Stimulated activated naive CD8-positive, alpha-beta T cell treated with anti-CD3 and anti-CD28 coated beads, Interleukin-15, Interleukin-2, amounts not matched to agents 100 ng/mL and 50 ng/mL, for 24 hours (primary cell): ENCODE results near the gene MEX3A.

ENCODE experiments used
- H3K27ac Mint-ChIP-seq: one replicate; pipeline ENCODE4 v1.8.0; 2021; ENCODE audit warnings: mild to moderate bottlenecking, mixed read lengths
- H3K27me3 Mint-ChIP-seq: one replicate; pipeline ENCODE4 v1.8.0; 2021; ENCODE audit warnings: mixed read lengths
- H3K36me3 Mint-ChIP-seq: one replicate; pipeline ENCODE4 v1.8.0; 2021; ENCODE audit warnings: low read depth, mixed read lengths
- H3K4me1 Mint-ChIP-seq: one replicate; pipeline ENCODE4 v1.8.0; 2021; ENCODE audit warnings: low read depth, mixed read lengths
- H3K4me3 Mint-ChIP-seq: one replicate; pipeline ENCODE4 v1.8.0; 2021; ENCODE audit warnings: mild to moderate bottlenecking, mixed read lengths
- H3K9me3 Mint-ChIP-seq: one replicate; pipeline ENCODE4 v1.8.0; 2021; ENCODE audit warnings: mixed read lengths

MEX3A gene

DNA sequence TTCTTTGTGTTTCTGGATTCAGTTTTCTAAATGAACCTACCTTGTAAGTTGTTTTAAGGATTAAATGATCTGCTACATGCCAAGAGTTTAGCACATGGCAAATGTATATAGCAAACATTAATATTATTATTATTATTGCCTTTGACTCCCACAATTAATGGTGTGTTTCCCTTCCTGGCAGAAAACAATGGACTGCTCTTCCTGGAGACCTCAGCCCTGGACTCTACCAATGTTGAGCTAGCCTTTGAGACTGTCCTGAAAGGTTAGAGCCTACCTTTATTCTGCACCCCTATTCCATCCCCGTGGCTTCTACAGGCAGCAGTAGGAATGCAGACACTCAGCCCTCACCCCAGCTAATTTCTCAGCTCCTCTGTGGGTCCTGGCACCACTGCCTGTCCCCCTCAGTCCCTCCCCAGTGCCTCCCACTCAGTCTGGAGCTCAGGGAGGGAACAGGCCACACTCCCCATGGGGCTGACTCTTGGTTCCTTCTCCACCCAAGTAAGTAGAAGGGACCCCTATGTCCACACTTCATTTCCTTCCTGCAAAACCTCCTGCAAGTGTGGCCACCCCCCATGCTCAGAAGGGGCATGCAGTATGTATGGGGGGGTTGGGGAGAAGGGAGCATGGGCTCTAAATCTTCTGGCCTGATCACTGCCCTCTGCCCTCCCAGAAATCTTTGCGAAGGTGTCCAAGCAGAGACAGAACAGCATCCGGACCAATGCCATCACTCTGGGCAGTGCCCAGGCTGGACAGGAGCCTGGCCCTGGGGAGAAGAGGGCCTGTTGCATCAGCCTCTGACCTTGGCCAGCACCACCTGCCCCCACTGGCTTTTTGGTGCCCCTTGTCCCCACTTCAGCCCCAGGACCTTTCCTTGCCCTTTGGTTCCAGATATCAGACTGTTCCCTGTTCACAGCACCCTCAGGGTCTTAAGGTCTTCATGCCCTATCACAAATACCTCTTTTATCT, 12.5 kb downstream of the MEX3A start:
- Mint-ChIP-seq H3K4me3 (no peak overlapping the region), H3K27ac (no peak overlapping the region), H3K9me3 (no peaks in the 10 kb centered on the region), H3K4me1 (peaks cover 13% of the 10 kb centered on the region), H3K36me3 (no peaks in the 10 kb centered on the region), H3K27me3 (no peaks in the 10 kb centered on the region)

DNA sequence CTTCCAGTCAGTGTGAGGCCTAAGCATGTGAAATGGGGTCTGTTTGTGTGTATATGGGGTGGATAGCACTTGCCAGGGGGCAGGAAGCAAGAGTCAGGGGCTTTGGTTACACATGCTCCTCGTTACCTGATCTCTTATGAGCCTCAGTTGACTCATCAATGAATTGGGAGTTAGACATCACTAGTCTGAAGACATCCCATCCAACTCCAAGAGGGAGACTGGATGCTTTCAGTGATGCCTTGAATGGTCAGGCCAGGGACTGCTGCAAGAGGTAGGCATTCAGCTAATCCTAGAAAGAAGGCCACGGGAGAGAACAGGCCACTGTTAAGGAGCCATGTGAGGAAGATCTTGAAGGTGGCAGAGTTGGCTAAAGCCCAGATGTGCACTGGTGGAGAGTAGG, 15.0 kb downstream of the MEX3A start:
- Mint-ChIP-seq H3K4me1 (peaks cover 14% of the 10 kb centered on the region), H3K36me3 (no peaks in the 10 kb centered on the region), H3K27ac (no peak overlapping the region), H3K9me3 (no peaks in the 10 kb centered on the region), H3K4me3 (no peak overlapping the region), H3K27me3 (no peaks in the 10 kb centered on the region)

GRCh38 chr1:156065871-156066270, 16.4 kb downstream of the MEX3A start:
- Mint-ChIP-seq H3K27ac (no peak overlapping the region), H3K4me1 (peaks cover 14% of the 10 kb centered on the region), H3K4me3 (no peak overlapping the region), H3K27me3 (no peaks in the 10 kb centered on the region), H3K36me3 (no peaks in the 10 kb centered on the region), H3K9me3 (no peaks in the 10 kb centered on the region)

GRCh38 chr1:156065212-156065611, 17.1 kb downstream of the MEX3A start:
- Mint-ChIP-seq H3K27me3 (no peaks in the 10 kb centered on the region), H3K36me3 (no peaks in the 10 kb centered on the region), H3K27ac (peak overlapping the region; percentile 12), H3K4me1 (peaks cover 14% of the 10 kb centered on the region), H3K4me3 (no peak overlapping the region), H3K9me3 (no peaks in the 10 kb centered on the region)

DNA sequence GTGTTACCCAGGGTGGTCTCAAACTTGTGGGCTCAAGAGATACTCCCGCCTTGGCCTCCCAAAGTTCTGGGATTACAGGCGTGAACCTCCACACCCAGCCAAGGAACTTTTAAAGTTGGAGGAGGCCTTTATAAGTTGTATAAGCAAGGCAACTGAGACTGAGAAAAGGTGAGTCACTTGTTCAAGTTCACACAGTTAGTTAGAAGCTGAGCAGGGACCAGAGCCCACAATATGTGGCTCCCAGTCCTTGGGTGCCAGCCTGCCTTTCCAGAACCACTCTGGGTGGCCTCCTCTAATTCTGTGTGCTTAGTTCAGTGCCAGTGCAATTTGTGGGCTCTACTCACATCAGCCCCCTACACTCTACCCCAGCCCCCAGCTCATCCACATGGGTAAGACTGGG, 17.6 kb downstream of the MEX3A start:
- Mint-ChIP-seq H3K9me3 (no peaks in the 10 kb centered on the region), H3K4me3 (no peak overlapping the region), H3K36me3 (no peaks in the 10 kb centered on the region), H3K27me3 (no peaks in the 10 kb centered on the region), H3K27ac (no peak overlapping the region), H3K4me1 (peaks cover 14% of the 10 kb centered on the region)

DNA sequence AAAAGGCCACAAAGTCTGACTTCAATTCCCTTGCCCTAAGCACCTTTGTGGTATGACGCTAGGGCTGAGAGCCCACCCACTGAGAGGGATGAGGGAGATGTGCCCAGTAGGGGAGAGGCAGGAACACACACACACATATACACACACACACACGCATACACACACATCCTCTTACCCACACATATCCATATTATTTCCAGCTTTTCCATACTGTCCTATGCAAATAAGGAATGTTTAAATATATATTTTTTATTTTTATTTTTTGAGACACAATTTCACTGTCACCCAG, 18.3 kb downstream of the MEX3A start:
- H3K4me3 Mint-ChIP-seq: no peak overlapping the region
- no peaks in the 10 kb centered on the region for H3K36me3 Mint-ChIP-seq
- H3K27me3 Mint-ChIP-seq: no peaks in the 10 kb centered on the region
- H3K4me1 Mint-ChIP-seq: peaks cover 14% of the 10 kb centered on the region
- no peak overlapping the region for H3K27ac Mint-ChIP-seq
- H3K9me3 Mint-ChIP-seq: no peaks in the 10 kb centered on the region

GRCh38 chr1:156062189-156062588, 20.1 kb downstream of the MEX3A start:
- Mint-ChIP-seq H3K27me3 (no peaks in the 10 kb centered on the region), H3K4me3 (no peak overlapping the region), H3K27ac (no peak overlapping the region)

DNA sequence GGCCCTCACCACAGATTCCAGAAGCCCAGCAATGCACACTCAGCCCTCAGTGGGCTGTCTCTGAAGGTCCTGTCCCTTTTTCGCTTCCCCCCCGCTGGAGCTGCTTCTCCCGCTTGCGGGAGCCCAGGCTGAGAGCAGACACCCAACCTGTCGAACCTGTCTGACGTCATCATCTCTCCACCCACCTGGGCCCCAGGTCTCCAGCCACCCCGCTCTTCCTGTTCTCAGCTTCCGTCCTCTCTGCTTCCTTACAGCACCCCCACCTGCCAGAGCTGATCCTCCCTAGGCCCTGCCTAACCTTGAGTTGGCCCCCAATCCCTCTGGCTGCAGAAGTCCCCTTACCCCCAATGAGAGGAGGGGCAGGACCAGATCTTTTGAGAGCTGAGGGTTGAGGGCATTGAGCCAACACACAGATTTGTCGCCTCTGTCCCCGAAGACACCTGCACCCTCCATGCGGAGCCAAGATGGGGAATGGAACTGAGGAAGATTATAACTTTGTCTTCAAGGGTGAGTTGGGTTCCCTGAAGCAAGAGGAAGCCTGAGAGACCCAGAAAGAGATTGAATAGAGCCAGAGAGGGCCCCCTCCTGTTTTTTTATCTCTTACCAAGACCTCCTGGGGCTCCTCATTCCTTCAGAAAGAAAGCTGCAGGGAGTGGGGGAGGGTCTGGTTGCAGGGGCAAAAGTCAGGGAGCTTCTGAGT, 21.2 kb downstream of the MEX3A start, which contains the start of gene RAB25:
TSS of gene RAB25 (plus strand) at position 224 of the 700 bp plus-strand sequence. CDS start at position 465, 241 bp downstream.
- Mint-ChIP-seq H3K27me3 (no peaks in the 10 kb centered on the region), H3K27ac (no peak within 1 kb of the TSS), H3K36me3 (no peaks in the 10 kb centered on the region), H3K9me3 (no peaks in the 10 kb centered on the region), H3K4me3 (no peak within 1 kb of the TSS), H3K4me1 (peaks cover 15% of the 10 kb centered on the region)

More at GRCh38 chr1:156062189-156062588, 20.1 kb downstream of the MEX3A start:
- Mint-ChIP-seq H3K36me3 (no peaks in the 10 kb centered on the region), H3K9me3 (no peaks in the 10 kb centered on the region), H3K4me1 (peaks cover 14% of the 10 kb centered on the region)

DNA sequence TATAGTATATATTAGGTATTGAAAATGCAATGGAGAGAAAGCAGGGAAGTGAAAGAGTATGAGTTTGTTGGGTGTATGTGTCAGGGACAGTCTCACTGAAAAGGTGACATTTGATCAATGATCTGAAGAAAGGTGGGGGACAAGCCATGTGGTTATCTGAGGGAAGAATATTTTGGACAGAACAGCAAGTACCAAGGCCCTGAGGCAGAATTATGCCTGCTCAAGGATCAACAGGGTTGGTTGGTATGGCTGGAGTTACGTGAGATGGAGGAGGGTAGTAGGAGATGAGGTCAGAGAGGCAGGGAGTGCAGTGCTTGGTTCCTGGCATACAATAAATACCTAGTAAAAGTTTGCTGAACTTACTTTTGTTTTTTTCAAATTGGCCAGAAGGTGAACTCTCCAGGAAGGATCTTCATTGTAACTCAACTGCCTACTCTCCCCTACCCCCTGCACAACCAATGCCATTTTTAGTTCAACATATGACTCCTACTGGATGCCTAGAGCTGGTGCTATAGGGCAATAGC, 25.9 kb downstream of the MEX3A start:
- Mint-ChIP-seq H3K27ac (no peak overlapping the region), H3K4me3 (peak overlapping the region; percentile 3), H3K36me3 (no peaks in the 10 kb centered on the region), H3K27me3 (no peaks in the 10 kb centered on the region), H3K4me1 (peaks cover 28% of the 10 kb centered on the region), H3K9me3 (no peaks in the 10 kb centered on the region)

- no peaks in the 10 kb centered on the region for H3K36me3 Mint-ChIP-seq
- no peaks in the 10 kb centered on the region for H3K27me3 Mint-ChIP-seq
- no peaks in the 10 kb centered on the region for H3K9me3 Mint-ChIP-seq
- peaks cover 28% of the 10 kb centered on the region for H3K4me1 Mint-ChIP-seq
- H3K4me3 Mint-ChIP-seq: peak overlapping the region; percentile 94
- peak overlapping the region; percentile 98 for H3K27ac Mint-ChIP-seq
Measured at GRCh38 chr1:156055281-156056048, 26.8 kb downstream of the MEX3A start.

DNA sequence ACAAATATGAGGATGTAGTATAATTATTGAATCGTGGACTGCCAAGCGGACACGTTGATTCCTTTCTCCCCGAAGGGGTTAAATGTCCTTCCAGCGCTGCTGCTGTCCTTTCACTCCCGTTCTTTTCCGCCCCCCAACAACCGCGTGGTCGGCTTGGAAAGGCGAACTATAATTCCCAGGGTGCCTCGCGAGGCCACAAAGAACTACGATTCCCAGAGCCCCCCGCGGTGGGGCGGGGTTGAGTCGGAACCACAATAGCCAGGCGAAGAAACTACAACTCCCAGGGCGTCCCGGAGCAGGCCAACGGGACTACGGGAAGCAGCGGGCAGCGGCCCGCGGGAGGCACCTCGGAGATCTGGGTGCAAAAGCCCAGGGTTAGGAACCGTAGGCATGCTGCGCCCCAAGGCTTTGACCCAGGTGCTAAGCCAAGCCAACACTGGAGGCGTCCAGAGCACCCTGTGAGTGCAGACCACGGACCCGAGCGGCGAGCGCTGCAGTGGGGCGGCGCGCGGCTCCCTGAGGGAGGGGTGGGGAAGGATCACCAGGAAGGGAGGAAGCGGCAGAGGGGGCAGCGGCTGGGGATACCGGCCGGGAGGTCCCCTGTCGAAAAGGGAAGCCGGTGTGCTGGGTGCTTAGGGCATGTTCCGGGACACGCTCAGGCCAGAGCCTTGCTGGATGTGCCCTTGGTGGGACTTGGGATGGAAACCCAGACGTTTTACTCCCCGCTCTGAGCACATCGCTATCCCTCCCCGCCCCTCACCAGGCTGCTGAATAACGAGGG, 27.6 kb downstream of the MEX3A start, which contains the start of gene LAMTOR2:
TSS of gene LAMTOR2 (plus strand) at position 283 of the 781 bp plus-strand sequence. CDS start at position 391, 108 bp downstream.
- Mint-ChIP-seq H3K4me3 (peak within 1 kb of the TSS; percentile 95), H3K27ac (peak within 1 kb of the TSS; percentile 98), H3K4me1 (peaks cover 28% of the 10 kb centered on the region), H3K36me3 (peaks cover 7% of the 10 kb centered on the region), H3K27me3 (no peaks in the 10 kb centered on the region), H3K9me3 (no peaks in the 10 kb centered on the region)

GRCh38 chr1:156053768-156054499, 28.3 kb downstream of the MEX3A start, which contains the start of gene UBQLN4:
Gene UBQLN4, minus strand, starts transcription at chr1:156053798. Its CDS starts 97 bp downstream, at chr1:156053701.
- Mint-ChIP-seq H3K36me3 (peaks cover 15% of the 10 kb centered on the region), H3K9me3 (no peaks in the 10 kb centered on the region), H3K4me1 (peaks cover 28% of the 10 kb centered on the region), H3K27ac (peak within 1 kb of the TSS; percentile 98), H3K4me3 (peak within 1 kb of the TSS; percentile 95), H3K27me3 (no peaks in the 10 kb centered on the region)
